HL-60 (cell line): ENCODE results near the gene NCOR1.

ENCODE experiments used
- GABPA ChIP-seq: IDR thresholded peaks from 2 replicates; pipeline ENCODE4 v1.6.1; 2012; ENCODE audit warnings: low read depth
- SPI1 ChIP-seq: IDR thresholded peaks from 2 replicates; pipeline ENCODE4 v1.6.1; 2012; ENCODE audit warnings: low read depth, mild to moderate bottlenecking, borderline replicate concordance
- TF ChIP-seq, protein P1 (sequence below): IDR thresholded peaks from one replicate; pipeline ENCODE4 v1.5.1; 2011; ENCODE audit warnings: low read length, control low read depth, inconsistent platforms; ENCODE audit not compliant: insufficient read depth

DNA sequence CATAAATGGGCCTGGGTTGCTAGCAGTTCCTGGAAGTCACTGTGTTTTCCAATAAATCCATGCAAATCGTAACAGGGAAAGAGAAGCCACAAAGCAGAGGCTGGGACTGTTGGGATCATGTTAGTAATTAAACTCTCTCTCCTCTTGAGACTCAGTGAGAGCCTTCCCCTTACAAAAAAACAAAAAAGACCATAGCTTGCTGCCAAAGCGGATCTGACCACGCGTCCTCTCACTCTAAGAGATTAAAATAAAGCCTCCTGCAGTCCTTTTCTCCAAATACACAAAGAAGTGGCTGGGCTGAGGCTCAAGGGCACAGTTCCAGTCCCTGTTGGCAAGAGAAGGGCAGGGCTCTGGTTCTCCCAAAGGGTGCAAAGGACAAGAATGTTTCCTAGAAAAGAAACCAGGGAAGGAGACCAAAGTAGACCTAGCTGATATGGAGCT is 40.2 kb upstream of the NCOR1 start:
- TF ChIP-seq, protein P1, sequence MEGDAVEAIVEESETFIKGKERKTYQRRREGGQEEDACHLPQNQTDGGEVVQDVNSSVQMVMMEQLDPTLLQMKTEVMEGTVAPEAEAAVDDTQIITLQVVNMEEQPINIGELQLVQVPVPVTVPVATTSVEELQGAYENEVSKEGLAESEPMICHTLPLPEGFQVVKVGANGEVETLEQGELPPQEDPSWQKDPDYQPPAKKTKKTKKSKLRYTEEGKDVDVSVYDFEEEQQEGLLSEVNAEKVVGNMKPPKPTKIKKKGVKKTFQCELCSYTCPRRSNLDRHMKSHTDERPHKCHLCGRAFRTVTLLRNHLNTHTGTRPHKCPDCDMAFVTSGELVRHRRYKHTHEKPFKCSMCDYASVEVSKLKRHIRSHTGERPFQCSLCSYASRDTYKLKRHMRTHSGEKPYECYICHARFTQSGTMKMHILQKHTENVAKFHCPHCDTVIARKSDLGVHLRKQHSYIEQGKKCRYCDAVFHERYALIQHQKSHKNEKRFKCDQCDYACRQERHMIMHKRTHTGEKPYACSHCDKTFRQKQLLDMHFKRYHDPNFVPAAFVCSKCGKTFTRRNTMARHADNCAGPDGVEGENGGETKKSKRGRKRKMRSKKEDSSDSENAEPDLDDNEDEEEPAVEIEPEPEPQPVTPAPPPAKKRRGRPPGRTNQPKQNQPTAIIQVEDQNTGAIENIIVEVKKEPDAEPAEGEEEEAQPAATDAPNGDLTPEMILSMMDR = no peak
- TF ChIP-seq GABPA (no peak), SPI1 (no peak)
